ENCODE measurements around the gene TAOK1.

Gene TAOK1

GRCh38 chr17:29376667-29377270 is 13.4 kb upstream of the TAOK1 start:
- H3K9me3 ChIP-seq (ENCODE audit: insufficient read depth, low read depth, low read length): no peaks in the 10 kb centered on the region

DNA sequence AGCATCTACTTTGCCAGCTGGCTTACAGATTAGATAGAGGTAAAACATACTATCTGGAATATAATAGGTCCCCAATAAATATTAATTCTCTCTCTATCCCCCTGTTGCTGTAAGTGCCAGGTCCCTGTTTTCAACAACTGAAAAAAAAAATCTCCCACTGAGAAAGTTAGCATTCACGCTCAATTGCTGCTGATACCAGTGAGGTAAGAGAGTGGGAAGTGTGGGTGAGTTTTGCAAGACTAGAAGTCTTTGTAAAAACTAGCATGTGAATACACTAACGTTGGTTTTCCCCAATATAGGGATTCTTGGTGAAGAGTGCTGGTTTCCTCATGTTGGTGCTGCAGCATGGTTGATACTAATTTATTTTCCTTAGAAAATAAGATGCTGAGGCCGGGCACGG is 11.7 kb upstream of the TAOK1 start:
- no peaks in the 10 kb centered on the region for H3K79me2 ChIP-seq (ENCODE audit: insufficient read depth, low read length)
- H3K27me3 ChIP-seq (ENCODE audit: insufficient read depth, low read length, poor library complexity, severe bottlenecking): no peaks in the 10 kb centered on the region
- no peaks in the 10 kb centered on the region for H4K20me1 ChIP-seq (ENCODE audit: insufficient read depth, low read length, poor library complexity, severe bottlenecking)
- H3K9me3 ChIP-seq (ENCODE audit: insufficient read depth, low read depth, low read length): no peaks in the 10 kb centered on the region
- no peaks in the 10 kb centered on the region for H3K36me3 ChIP-seq (ENCODE audit: insufficient read depth, low read length)
- H3F3A ChIP-seq (ENCODE audit: low read depth): no peaks in the 10 kb centered on the region
- no peak overlapping the region for H3K4me3 ChIP-seq (ENCODE audit: low read length, poor library complexity, severe bottlenecking)
- H3K9ac ChIP-seq (ENCODE audit: low read depth, low read length, poor library complexity, severe bottlenecking): no peak overlapping the region
- no peak overlapping the region for H3K4me2 ChIP-seq (ENCODE audit: low read depth, low read length, poor library complexity, severe bottlenecking)
- no peaks in the 10 kb centered on the region for H3K4me1 ChIP-seq (ENCODE audit: insufficient read depth, low read length, poor library complexity, severe bottlenecking)
- no peaks in the 10 kb centered on the region for H3K9me2 ChIP-seq (replicated peaks; ENCODE audit: low read depth, low read length)
- H2AFZ ChIP-seq (ENCODE audit: low read length): no peak overlapping the region
- TF ChIP-seq EZH2phosphoT487 (IDR thresholded peaks at IDR 0.05; ENCODE audit: borderline replicate concordance): no peak
- TF ChIP-seq, protein P1, sequence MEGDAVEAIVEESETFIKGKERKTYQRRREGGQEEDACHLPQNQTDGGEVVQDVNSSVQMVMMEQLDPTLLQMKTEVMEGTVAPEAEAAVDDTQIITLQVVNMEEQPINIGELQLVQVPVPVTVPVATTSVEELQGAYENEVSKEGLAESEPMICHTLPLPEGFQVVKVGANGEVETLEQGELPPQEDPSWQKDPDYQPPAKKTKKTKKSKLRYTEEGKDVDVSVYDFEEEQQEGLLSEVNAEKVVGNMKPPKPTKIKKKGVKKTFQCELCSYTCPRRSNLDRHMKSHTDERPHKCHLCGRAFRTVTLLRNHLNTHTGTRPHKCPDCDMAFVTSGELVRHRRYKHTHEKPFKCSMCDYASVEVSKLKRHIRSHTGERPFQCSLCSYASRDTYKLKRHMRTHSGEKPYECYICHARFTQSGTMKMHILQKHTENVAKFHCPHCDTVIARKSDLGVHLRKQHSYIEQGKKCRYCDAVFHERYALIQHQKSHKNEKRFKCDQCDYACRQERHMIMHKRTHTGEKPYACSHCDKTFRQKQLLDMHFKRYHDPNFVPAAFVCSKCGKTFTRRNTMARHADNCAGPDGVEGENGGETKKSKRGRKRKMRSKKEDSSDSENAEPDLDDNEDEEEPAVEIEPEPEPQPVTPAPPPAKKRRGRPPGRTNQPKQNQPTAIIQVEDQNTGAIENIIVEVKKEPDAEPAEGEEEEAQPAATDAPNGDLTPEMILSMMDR (conservative IDR thresholded peaks at IDR 0.05; ENCODE audit: low read length): no peak

More at GRCh38 chr17:29376667-29377270, 13.4 kb upstream of the TAOK1 start:
- no peaks in the 10 kb centered on the region for H3F3A ChIP-seq (ENCODE audit: low read depth)
- no peak overlapping the region for H3K4me3 ChIP-seq (ENCODE audit: low read length, poor library complexity, severe bottlenecking)
- H3K9me2 ChIP-seq (replicated peaks; ENCODE audit: low read depth, low read length): no peaks in the 10 kb centered on the region
- no peaks in the 10 kb centered on the region for H4K20me1 ChIP-seq (ENCODE audit: insufficient read depth, low read length, poor library complexity, severe bottlenecking)
- H3K4me2 ChIP-seq (ENCODE audit: low read depth, low read length, poor library complexity, severe bottlenecking): no peak overlapping the region
- H2AFZ ChIP-seq (ENCODE audit: low read length): no peak overlapping the region
- H3K79me2 ChIP-seq (ENCODE audit: insufficient read depth, low read length): no peaks in the 10 kb centered on the region
- TF ChIP-seq, protein P1 (conservative IDR thresholded peaks at IDR 0.05; ENCODE audit: low read length): no peak
- no peak for TF ChIP-seq EZH2phosphoT487 (IDR thresholded peaks at IDR 0.05; ENCODE audit: borderline replicate concordance)
- H3K27me3 ChIP-seq (ENCODE audit: insufficient read depth, low read length, poor library complexity, severe bottlenecking): no peaks in the 10 kb centered on the region
- no peaks in the 10 kb centered on the region for H3K36me3 ChIP-seq (ENCODE audit: insufficient read depth, low read length)
- H3K9ac ChIP-seq (ENCODE audit: low read depth, low read length, poor library complexity, severe bottlenecking): no peak overlapping the region
- H3K4me1 ChIP-seq (ENCODE audit: insufficient read depth, low read length, poor library complexity, severe bottlenecking): no peaks in the 10 kb centered on the region

DNA sequence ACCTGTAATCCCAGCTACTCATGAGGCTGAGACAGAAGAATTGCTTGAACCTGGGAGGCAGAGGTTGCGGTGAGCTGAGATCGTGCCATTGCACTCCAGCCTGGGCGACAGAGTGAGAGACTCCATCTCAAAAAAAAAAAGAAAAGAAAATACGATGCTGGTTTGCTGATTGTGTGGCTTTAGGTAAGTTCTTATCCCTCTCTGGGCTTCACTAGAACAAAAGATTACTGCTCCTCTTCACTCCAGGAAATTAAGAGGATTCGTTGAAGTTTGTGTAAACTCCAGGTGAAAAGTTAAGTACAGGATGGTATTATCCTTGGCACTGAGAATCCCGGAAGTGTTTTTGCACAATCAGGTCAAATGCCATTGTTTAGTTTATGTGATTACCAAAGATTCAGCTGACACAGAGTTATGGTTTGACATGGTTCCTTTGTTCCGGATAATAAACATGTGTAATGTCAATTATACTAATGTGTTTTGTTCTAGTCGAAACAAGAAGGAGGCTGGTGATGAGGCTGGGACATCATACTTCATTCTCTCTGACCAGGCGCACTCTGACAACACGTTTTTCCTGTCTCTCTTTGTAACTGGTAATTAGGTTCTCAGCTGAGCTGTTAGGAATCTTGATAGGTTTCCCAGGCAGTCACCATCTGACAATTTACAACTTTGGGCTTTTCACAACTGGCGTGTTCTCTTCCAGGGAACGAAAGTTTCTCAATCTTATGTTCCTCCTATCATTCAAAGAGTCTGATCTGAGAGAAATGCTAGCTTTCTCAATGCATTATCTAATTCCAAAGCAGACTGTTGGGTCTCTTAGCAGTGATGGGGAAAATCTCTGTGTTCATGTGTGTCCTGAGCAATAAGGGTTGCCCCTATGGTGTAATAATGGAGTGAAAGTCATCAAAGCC is 10.8 kb upstream of the TAOK1 start:
- Histone ChIP-seq H3F3A (ENCODE audit: low read depth) (no peaks in the 10 kb centered on the region), H2AFZ (ENCODE audit: low read length) (no peak overlapping the region), H3K4me3 (ENCODE audit: low read length, poor library complexity, severe bottlenecking) (no peak overlapping the region), H3K4me1 (ENCODE audit: insufficient read depth, low read length, poor library complexity, severe bottlenecking) (no peaks in the 10 kb centered on the region), H3K9ac (ENCODE audit: low read depth, low read length, poor library complexity, severe bottlenecking) (no peak overlapping the region), H3K27me3 (ENCODE audit: insufficient read depth, low read length, poor library complexity, severe bottlenecking) (no peaks in the 10 kb centered on the region), H3K4me2 (ENCODE audit: low read depth, low read length, poor library complexity, severe bottlenecking) (no peak overlapping the region), H3K9me3 (ENCODE audit: insufficient read depth, low read depth, low read length) (no peaks in the 10 kb centered on the region), H3K79me2 (ENCODE audit: insufficient read depth, low read length) (no peaks in the 10 kb centered on the region), H4K20me1 (ENCODE audit: insufficient read depth, low read length, poor library complexity, severe bottlenecking) (no peaks in the 10 kb centered on the region), H3K9me2 (replicated peaks; ENCODE audit: low read depth, low read length) (no peaks in the 10 kb centered on the region), H3K36me3 (ENCODE audit: insufficient read depth, low read length) (no peaks in the 10 kb centered on the region)
- TF ChIP-seq EZH2phosphoT487 (IDR thresholded peaks at IDR 0.05; ENCODE audit: borderline replicate concordance): no peak
- TF ChIP-seq, protein P1 (conservative IDR thresholded peaks at IDR 0.05; ENCODE audit: low read length): no peak
